Lower leg skin (tissue), 4 donors: Measurements from ENCODE around the gene REEP6. TPM values are rescaled to one million over a fixed set of nuclear protein-coding genes. Genes with fewer than 3 reads are reported as not detected.

Experiments
- DNase-seq, 2 donors: peaks; one replicate each; pipeline ENCODE4 v3.0.0-alpha.2; 2019; ENCODE audit warnings: low spot score in 2 of 2
- H3K4me3 ChIP-seq: fragments of 200-600 bp; sonication (generic); 2 replicates; pipeline ENCODE4 v1.5.1; 2017; ENCODE audit warnings: mild to moderate bottlenecking, low read depth; ENCODE audit not compliant: poor library complexity, severe bottlenecking
- POLR2A ChIP-seq, 2 donors: fragments of 450-650 bp; IDR thresholded peaks; one replicate each; pipeline ENCODE4 v1.6.1; 2016 to 2017; ENCODE audit warnings: antibody characterized with exemption in 2 of 2, mild to moderate bottlenecking in 1 of 2, moderate library complexity in 1 of 2
- WGBS, 2 donors: methylation state at CpG; one replicate each; pipeline ENCODE4 v1.1.5; 2018; 5-methylcytosine and 5-hydroxymethylcytosine counted together
- intact Hi-C: fragments of 100-400 bp; cut with DNase I; formaldehyde crosslinking; loops from one replicate; pipeline ENCODE4 v1.15.0; 2023; ENCODE audit warnings: low total_unique reads
- total RNA-seq, 4 donors: library from RNA; depleted of rRNA; stranded (reverse); fragments of >200 nt; gene quantifications; one replicate each; pipeline ENCODE4 v1.1.0, GENCODE V29; 2016
- TF ChIP-seq, protein P1 (sequence below), 3 donors: fragments of 450-650 bp; IDR thresholded peaks; one replicate each; pipeline ENCODE4 v1.5.1; 2016; ENCODE audit warnings: antibody characterized with exemption in 3 of 3, mild to moderate bottlenecking in 3 of 3, moderate library complexity in 2 of 3

Gene REEP6
- total RNA-seq, 4 donors from 2014 or later: 6.3 to 8.8 (median 6.6) TPM

DNA sequence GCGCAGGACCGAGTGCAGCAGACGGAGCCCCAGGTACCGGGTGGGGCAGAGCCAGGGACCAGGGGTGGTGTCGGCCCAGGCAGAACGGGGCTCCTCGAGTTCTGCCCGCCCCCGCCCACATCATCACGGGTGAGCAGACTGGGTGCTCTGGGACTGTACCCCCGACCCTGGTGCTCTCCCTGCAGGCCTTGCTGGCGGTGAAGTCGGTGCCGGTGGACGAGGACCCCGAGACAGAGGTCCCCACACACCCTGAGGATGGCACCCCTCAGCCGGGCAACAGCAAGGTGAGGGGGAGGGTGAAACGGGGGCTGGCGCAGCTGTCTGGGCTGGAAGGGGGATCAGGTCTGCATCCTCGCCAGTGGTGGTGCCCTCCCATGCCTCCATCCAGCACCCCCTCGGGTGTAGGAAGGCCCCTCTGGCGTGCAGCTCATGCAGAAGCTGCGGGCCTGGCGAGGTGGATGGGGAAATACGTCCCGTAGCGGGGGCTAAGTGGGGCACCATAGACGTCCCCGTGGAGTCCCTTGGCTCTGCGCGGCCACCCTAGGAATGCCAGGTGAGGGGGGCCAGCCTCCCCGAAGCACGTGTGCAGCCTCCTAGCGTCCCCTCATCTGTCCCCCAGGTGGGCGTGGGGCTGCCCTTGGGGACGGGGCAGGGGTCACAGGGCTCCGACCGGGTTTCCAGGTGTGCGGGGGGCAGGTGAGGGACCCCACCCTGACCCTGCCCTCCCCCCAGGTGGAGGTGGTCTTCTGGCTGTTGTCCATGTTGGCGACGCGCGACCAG lies 34.7 kb upstream of the REEP6 start:
- DNase-seq: no peak
- no peak for TF ChIP-seq POLR2A (IDR thresholded peaks at IDR 0.05)
- TF ChIP-seq, protein P1, sequence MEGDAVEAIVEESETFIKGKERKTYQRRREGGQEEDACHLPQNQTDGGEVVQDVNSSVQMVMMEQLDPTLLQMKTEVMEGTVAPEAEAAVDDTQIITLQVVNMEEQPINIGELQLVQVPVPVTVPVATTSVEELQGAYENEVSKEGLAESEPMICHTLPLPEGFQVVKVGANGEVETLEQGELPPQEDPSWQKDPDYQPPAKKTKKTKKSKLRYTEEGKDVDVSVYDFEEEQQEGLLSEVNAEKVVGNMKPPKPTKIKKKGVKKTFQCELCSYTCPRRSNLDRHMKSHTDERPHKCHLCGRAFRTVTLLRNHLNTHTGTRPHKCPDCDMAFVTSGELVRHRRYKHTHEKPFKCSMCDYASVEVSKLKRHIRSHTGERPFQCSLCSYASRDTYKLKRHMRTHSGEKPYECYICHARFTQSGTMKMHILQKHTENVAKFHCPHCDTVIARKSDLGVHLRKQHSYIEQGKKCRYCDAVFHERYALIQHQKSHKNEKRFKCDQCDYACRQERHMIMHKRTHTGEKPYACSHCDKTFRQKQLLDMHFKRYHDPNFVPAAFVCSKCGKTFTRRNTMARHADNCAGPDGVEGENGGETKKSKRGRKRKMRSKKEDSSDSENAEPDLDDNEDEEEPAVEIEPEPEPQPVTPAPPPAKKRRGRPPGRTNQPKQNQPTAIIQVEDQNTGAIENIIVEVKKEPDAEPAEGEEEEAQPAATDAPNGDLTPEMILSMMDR (IDR thresholded peaks at IDR 0.05): no peak

DNA sequence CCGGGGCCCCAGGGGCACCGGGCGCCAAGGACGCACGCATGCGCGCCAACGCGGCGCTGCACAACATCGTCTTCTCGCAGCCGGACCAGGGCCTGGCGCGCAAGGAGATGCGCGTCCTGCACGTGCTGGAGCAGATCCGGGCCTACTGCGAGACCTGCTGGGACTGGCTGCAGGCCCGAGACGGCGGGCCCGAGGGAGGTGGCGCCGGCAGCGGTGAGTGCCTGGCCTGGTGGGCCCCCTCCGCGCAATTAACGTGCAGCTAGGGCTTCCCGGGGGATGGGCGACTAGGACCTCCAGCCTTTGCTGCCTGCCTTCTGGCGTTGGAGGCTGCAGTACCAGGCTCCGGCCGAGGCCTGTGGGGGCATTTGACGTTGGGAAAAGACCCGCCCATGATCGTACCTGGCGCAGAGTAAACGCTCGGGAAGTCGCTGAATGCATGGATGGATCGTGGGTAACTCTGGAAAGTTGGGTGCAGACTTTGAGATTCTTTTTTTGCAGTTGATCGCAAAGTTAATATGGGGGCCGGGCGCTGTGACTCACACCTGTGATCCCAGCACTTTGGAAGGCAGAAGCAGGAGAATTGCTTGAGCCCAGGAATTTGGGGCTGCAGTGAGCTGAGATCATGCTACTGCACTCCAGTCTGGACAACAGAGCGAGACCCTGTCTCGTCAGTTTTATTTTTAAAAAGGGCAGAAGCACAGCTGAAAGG lies 33.8 kb upstream of the REEP6 start:
- WGBS, 2 donors: 15 to 20% methylated on average over 21 to 29 of the region's 48 CpGs
- intact Hi-C loops: no loop called here

More for the DNA sequence above, 34.7 kb upstream of the REEP6 start:
- intact Hi-C loops: no loop called here
- 23 to 30% methylated on average over 15 to 26 of the region's 43 CpGs for WGBS, 2 donors
- no peak overlapping the region for H3K4me3 ChIP-seq

DNA sequence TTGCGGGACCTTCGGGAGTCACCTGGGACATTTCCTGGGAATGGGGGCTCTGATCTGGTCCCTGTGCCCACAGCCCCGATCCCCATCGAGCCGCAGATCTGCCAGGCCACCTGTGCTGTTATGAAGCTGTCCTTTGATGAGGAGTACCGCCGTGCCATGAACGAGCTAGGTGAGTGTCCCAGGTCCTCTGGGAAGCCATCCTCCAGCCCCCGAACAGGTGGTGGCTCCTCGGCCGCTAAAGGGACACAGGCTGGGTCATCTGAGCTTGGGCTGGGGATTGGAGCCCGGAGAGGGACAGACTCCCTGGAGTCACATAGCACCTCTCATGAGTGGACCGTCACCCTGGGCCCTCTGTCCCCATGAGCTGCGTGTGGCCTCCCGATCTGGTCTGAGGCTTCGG lies 33.1 kb upstream of the REEP6 start:
- DNase-seq: no peak
- no peak for TF ChIP-seq POLR2A (IDR thresholded peaks at IDR 0.05)
- TF ChIP-seq, protein P1 (IDR thresholded peaks at IDR 0.05): no peak
- H3K4me3 ChIP-seq: no peak overlapping the region
- 76 to 82% methylated on average over 9 to 14 of the region's 16 CpGs for WGBS, 2 donors
- intact Hi-C loops: no loop called here

More for the DNA sequence above, 33.8 kb upstream of the REEP6 start:
- no peak for DNase-seq
- H3K4me3 ChIP-seq: no peak overlapping the region
- TF ChIP-seq, protein P1 (IDR thresholded peaks at IDR 0.05): no peak
- TF ChIP-seq POLR2A (IDR thresholded peaks at IDR 0.05): no peak

DNA sequence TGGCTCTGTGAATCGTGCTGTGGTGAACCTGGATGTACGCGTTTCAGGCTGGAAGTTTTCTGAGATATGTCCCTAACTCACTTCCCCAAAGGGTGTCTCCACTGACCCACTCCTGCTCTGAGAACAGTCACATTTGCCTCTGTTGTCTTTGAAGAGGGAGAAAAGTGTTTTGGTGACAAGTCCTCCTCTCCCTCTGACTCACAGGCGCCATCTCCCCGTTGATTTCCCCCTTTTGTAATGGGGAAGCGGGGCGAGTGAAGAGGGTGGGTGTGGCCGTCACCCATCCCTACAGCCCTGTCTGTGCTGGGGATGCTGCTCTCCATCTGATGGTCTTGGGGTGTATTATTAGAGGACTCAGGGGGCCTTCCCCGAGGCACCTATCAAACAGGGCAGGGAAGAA lies 31.5 kb upstream of the REEP6 start:
- DNase-seq: no peak
- intact Hi-C loops: no loop called here
- no peak overlapping the region for H3K4me3 ChIP-seq
- 76% methylated on average over 9 of the region's 9 CpGs for WGBS, 2 donors
- TF ChIP-seq, protein P1 (IDR thresholded peaks at IDR 0.05): no peak
- no peak for TF ChIP-seq POLR2A (IDR thresholded peaks at IDR 0.05)

DNA sequence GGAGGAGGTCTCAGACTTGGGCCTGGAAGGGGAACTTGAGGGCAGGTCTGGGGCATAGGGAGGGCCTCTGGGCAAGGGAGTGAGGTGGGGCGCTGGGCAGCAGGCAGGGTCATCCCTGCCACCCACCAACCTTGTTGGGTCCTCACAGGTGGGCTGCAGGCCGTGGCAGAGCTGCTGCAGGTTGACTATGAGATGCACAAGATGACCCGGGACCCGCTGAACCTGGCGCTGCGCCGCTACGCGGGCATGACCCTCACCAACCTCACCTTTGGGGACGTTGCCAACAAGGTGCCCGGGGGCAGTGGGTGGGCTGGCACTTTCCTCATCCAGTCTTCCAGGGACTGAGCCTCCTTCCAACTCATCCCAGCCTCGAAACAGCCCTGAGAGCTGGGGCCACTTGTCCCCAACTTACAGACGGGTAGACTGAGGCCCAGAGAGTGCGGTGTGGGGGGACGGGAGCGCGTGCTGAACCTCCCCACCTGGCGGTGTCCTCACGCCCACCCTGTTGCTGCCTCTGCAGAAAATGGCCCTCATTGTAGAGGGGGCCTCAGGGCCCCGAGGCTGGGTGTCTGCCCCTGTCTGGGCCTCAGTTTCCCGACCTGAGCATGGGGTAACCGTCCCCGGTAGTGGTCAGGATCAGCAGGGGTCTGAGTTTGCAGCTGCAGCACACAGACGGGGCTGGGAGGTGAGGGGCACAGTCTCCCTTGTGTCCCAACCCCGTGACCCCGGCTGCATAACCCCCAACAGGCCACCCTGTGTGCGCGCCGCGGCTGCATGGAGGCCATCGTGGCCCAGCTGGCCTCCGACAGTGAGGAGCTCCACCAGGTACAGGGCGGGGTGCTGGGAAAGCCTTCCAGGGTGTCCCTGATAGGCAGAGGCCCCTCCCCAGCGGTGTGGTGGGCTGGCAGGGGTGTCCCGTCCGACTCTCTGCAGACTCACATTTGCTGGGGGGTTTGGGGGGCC lies 30.7 kb upstream of the REEP6 start:
- DNase-seq: no peak
- WGBS, 2 donors: 91 to 92% methylated on average over 20 to 23 of the region's 36 CpGs
- TF ChIP-seq POLR2A (IDR thresholded peaks at IDR 0.05): no peak
- intact Hi-C loops: no loop called here
- no peak overlapping the region for H3K4me3 ChIP-seq
